SK-N-MC (cell line): ENCODE measurements around the gene SLC5A5.

Source experiments
- EZH2 ChIP-seq: fragments of 200-600 bp; sonication (generic); IDR thresholded peaks from one replicate; pipeline ENCODE4 v1.6.1; 2017; ENCODE audit warnings: antibody characterized with exemption
- FOXP2 ChIP-seq: optimal IDR thresholded peaks from 2 replicates; pipeline ENCODE3; 2011; ENCODE audit warnings: mild to moderate bottlenecking, moderate library complexity; ENCODE audit not compliant: insufficient read depth; ENCODE audit errors: extremely low read length, control extremely low read depth
- POLR2AphosphoS5 ChIP-seq: IDR thresholded peaks from 2 replicates; pipeline ENCODE4 v1.6.1; 2012; ENCODE audit warnings: mild to moderate bottlenecking, low read depth, low read length, borderline replicate concordance

DNA sequence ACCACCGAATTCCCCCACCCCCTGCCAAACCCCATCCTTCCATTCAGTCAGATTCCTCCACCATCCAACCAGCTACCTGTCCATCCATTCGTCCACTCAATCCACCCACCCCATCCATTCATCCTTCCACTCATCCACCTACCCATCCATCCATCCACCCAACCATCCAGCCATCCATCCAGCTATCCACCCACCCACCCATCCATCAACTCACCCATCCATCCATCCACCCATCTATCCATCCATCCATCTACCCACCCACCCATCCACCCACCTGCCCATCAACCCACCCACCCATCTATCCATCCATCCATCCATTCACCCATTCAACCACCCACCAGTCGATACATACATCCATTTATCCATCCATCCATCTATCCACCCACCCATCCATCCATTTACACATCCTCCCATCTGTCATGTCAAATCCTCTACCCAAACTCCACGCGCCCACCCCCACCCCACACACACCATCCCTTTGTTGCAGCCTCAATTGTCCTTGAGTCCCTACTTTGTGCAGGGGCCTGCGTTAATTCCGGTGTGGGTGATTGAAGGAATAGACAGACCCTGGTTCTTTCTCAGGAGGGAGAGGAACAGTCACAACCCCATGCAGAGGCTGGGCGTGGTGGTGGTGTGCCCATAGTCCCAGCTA, 5.3 kb upstream of the SLC5A5 start:
- TF ChIP-seq POLR2AphosphoS5 (no peak), EZH2 (no peak), FOXP2 (no peak)
